HFF-Myc (cell line): ENCODE measurements around the gene KIFC3.
"Not testable (repeated sequence)": the region's sequence is repeated elsewhere in the genome, so short reads cannot be mapped to it uniquely, and the experiment has no call there.

Experiments used
- DNase-seq: peaks from one replicate; pipeline ENCODE4 v3.0.0-alpha.2; 2011; ENCODE audit warnings: low read depth; ENCODE audit errors: extremely low read depth
- H3K4me3 ChIP-seq: replicated peaks from 2 replicates; pipeline ENCODE4 v1.5.1; 2011; ENCODE audit warnings: low read depth, mild to moderate bottlenecking, control low read depth, low read length
- TF ChIP-seq, protein P1 (sequence below): IDR thresholded peaks from 2 replicates; pipeline ENCODE4 v1.5.1; 2012; ENCODE audit warnings: mild to moderate bottlenecking, low read depth, low read length, control low read depth; ENCODE audit errors: missing control alignments

The KIFC3 gene

GRCh38 chr16:57720142-57720575 is 82.1 kb downstream of the KIFC3 start:
- peak; percentile 19 for DNase-seq
- TF ChIP-seq, protein P1, sequence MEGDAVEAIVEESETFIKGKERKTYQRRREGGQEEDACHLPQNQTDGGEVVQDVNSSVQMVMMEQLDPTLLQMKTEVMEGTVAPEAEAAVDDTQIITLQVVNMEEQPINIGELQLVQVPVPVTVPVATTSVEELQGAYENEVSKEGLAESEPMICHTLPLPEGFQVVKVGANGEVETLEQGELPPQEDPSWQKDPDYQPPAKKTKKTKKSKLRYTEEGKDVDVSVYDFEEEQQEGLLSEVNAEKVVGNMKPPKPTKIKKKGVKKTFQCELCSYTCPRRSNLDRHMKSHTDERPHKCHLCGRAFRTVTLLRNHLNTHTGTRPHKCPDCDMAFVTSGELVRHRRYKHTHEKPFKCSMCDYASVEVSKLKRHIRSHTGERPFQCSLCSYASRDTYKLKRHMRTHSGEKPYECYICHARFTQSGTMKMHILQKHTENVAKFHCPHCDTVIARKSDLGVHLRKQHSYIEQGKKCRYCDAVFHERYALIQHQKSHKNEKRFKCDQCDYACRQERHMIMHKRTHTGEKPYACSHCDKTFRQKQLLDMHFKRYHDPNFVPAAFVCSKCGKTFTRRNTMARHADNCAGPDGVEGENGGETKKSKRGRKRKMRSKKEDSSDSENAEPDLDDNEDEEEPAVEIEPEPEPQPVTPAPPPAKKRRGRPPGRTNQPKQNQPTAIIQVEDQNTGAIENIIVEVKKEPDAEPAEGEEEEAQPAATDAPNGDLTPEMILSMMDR = peak; percentile 70
- no peak overlapping the region for H3K4me3 ChIP-seq

- no peak for DNase-seq
- TF ChIP-seq, protein P1 = no peak
- H3K4me3 ChIP-seq = no peak overlapping the region
Observed at GRCh38 chr16:57714047-57714446, 88.2 kb downstream of the KIFC3 start.

GRCh38 chr16:57713596-57713995 is 88.7 kb downstream of the KIFC3 start:
- TF ChIP-seq, protein P1 = no peak
- no peak overlapping the region for H3K4me3 ChIP-seq
- no peak for DNase-seq

DNA sequence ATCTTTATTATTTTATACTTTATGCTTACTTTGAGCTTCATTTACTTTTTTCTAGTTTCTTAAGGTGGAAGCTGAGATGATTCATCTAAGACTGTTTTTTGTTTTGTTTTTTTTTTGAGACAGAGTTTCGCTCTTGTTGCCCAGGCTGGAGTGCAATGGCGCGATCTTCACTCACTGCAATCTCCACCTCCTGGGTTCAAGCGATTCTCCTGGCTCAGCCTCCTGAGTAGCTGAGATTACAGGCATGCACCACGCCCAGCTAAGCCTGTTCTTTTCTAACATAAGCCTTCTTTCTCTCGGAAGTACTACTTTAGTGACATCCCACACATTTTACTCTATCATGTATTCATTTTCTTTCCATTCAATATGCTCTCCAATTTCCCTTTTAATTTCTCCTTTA is 89.7 kb downstream of the KIFC3 start:
- H3K4me3 ChIP-seq, DNase-seq: not testable (repeated sequence)

DNA sequence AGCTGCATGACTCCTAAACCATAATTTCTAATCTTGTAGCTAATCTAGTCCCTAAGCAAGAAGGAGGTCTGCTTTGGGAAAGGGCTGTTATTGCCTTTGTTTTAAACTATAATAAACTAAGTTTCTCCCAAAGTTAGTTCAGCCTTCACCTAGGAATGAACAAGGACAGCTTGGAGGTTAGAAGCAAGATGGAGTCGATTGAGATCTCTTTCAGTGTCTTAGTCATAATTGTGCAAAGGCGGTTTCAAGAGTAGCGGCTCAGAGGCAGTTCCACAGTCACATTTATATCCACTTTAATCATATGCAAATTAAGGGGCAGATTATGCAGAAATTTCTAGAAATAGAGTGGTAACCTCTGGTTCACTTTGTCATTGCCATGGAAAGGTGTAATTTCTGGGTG is 90.3 kb downstream of the KIFC3 start:
- no peak for DNase-seq
- TF ChIP-seq, protein P1 = no peak
- no peak overlapping the region for H3K4me3 ChIP-seq

DNA sequence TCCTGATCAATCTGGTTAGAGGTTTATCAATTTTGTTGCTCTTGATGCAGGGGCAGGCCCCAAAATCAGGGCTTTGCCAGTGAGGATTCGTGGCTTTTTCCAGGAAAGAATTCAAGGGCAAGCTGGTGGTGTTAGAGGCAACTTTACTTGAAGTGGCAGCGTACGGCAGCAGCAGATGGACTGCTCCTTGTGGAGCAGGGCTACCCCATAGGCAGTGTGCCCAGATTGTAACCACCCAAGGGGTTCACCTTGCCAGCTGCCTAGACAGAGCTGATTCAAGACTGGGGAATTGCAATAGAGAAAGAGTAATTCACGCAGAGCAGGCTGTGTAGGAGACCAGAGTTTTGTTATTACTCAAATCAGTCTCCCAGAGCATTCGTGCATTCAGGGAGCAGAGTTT is 90.9 kb downstream of the KIFC3 start:
- no peak for DNase-seq
- H3K4me3 ChIP-seq = no peak overlapping the region
- TF ChIP-seq, protein P1 = no peak

- H3K4me3 ChIP-seq = no peak overlapping the region
- no peak for DNase-seq
- TF ChIP-seq, protein P1 = no peak
Observed at GRCh38 chr16:57709663-57710062, 92.6 kb downstream of the KIFC3 start.
